ENCODE results near the gene TMEM108.

GRCh38 chr3:133295199-133295901 lies 257.2 kb downstream of the TMEM108 start:
- TF ChIP-seq TAF1 (IDR thresholded peaks at IDR 0.05; ENCODE audit: borderline replicate concordance, low read depth, low read length) = no peak
- TF ChIP-seq POLR2A (IDR thresholded peaks at IDR 0.05; ENCODE audit: low read depth, low read length) = no peak
- no peak for TF ChIP-seq POLR2AphosphoS5 (IDR thresholded peaks at IDR 0.05; ENCODE audit: low read depth, low read length)
